ENCODE data around the gene SEC14L6.
A peak's percentile ranks its signal among the peaks of the same experiment; 100 is the strongest.

Gene SEC14L6

DNA sequence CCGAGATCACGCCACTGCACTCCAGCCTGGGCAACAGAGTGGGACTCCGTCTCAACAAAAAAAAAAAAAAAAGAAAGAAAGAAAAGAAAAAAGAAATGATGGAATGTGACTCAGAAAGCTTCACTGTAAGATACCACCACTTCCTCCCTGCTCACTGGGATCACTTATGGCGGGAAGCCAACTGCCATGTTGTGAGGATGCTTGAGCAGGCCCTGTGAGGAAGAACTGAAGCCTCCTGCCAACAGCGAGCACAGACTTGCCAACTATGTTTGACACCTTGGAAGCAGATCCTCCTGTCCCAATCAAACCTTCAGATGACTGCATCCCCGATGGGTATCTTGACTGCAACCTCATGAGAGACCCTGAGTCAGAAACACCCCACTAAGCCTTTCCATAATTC lies 8.3 kb downstream of the SEC14L6 start:
- in situ Hi-C loops (cut with HindIII; ENCODE audit: low pct_ligation_motif_present, low sequenced_read_pairs), result no loop called here
- Histone ChIP-seq H3K27ac (no peak overlapping the region), H3K36me3 (replicated peaks) (no peaks in the 10 kb centered on the region), H3K27me3 (replicated peaks) (peaks cover 13% of the 10 kb centered on the region), H3K4me3 (ENCODE audit: low read depth, low read length) (no peak overlapping the region)
- DNase-seq, result peak; percentile 27
- TF ChIP-seq, protein P1, sequence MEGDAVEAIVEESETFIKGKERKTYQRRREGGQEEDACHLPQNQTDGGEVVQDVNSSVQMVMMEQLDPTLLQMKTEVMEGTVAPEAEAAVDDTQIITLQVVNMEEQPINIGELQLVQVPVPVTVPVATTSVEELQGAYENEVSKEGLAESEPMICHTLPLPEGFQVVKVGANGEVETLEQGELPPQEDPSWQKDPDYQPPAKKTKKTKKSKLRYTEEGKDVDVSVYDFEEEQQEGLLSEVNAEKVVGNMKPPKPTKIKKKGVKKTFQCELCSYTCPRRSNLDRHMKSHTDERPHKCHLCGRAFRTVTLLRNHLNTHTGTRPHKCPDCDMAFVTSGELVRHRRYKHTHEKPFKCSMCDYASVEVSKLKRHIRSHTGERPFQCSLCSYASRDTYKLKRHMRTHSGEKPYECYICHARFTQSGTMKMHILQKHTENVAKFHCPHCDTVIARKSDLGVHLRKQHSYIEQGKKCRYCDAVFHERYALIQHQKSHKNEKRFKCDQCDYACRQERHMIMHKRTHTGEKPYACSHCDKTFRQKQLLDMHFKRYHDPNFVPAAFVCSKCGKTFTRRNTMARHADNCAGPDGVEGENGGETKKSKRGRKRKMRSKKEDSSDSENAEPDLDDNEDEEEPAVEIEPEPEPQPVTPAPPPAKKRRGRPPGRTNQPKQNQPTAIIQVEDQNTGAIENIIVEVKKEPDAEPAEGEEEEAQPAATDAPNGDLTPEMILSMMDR (IDR thresholded peaks at IDR 0.05; ENCODE audit: low read depth, low read length, missing control alignments), result no peak

DNA sequence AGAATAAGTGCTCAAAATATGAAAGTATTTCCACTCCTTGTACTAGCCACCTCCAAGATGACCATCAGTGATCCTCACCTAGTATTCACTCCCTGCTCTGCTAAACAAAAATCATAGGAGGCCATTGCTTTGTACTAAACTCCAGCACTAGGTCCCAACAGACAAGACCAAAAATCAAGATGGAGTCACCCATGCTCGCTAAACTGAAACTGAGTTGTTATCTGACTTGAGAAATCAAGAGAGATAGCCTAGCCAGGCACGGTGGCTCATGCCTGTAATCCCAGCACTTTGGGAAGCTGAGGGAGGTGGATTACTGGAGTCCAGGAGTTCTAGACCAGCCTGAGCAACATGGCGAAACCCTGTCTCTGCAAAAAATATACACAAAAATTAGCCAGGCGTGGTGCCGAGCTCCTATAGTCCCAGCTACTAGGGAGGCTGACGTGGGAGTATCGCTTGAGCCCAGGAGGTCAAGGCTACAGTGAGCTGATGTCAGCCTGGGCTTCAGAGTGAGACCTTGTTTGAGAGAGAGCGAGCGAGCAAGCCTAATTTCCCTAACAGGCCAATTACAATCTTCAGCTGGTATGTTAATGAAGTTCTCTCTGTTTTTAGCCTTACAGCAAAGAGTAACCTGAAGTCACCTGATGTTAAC lies 9.3 kb downstream of the SEC14L6 start:
- Histone ChIP-seq H3K27ac (no peak overlapping the region), H3K27me3 (replicated peaks) (peaks cover 3% of the 10 kb centered on the region), H3K4me3 (ENCODE audit: low read depth, low read length) (no peak overlapping the region), H3K36me3 (replicated peaks) (no peaks in the 10 kb centered on the region)
- no peak for DNase-seq
- in situ Hi-C loops (cut with HindIII; ENCODE audit: low pct_ligation_motif_present, low sequenced_read_pairs), result no loop called here
- TF ChIP-seq, protein P1 (IDR thresholded peaks at IDR 0.05; ENCODE audit: low read depth, low read length, missing control alignments), result no peak

DNA sequence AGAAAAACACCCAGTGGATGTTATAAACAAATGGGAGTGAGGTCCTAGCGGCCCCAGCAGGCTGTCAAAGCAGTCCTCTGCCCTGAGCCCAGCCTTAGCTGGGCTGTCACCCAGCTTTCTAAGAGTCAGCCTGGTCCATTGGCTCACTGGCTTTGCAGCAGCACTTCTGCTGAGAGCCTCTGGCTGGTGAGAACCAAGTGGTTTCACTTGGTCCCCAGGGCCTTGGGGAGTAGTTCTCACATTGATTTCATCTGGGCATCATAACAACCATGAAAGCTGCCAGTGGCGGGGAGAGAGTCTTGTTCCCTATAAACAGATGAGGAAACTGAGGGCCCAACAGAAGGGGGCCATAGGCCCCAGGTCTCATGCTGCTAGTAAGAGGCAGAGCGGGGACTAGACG lies 11.4 kb downstream of the SEC14L6 start:
- no peak overlapping the region for H3K27ac ChIP-seq
- H3K36me3 ChIP-seq (replicated peaks), result no peaks in the 10 kb centered on the region
- no peak overlapping the region for H3K4me3 ChIP-seq (ENCODE audit: low read depth, low read length)
- TF ChIP-seq, protein P1 (IDR thresholded peaks at IDR 0.05; ENCODE audit: low read depth, low read length, missing control alignments), result no peak
- no peak for DNase-seq
- in situ Hi-C loops (cut with HindIII; ENCODE audit: low pct_ligation_motif_present, low sequenced_read_pairs), result no loop called here
- H3K27me3 ChIP-seq (replicated peaks), result no peaks in the 10 kb centered on the region

DNA sequence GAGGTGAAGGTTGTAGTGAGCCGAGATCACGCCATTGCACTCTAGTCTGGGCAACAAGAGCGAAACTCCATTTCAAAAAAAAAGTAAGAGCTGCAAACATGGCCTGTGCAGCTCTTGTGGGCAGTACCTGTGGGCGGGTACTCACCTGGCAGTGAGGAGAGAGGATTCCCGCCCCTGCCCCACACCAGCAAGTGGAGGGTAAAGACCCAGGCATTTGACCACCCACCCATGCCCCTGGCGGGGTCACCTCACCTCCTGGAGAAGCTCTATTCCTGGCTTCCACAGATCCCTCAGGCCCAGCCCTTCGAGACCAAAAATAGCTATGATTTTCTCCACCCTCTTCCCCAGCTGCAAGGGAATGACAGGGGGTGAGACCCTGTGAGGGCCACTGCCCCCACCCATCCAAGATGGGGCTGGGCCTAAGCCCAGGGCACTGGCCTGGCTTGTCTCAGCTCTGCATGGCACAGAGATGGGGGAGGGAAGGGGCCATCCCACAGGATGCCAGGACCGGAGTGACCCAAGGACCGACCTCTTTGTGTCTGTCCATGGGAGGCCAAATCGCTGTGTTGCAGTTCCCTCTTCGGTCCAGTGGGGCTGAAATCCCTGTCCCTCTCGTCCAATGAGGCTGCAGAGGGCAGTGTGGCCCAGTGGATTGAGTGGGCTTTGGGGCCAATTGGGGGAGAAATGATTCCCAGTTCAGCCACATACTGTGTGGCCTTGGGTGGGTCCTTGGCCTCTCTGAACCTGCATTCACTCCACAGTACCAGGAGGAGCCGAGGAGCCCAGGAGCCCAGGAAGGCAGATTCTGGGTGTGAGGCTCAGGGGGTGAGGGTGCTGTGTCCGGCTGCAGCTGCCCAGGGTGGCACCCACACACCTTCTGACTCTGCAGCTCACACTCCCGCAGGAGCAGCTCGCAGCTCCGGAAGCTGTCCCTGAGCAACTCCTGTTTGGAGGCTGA lies 14.6 kb downstream of the SEC14L6 start:
- no peak for DNase-seq
- H3K27me3 ChIP-seq (replicated peaks), result no peaks in the 10 kb centered on the region
- no peak overlapping the region for H3K27ac ChIP-seq
- no peak overlapping the region for H3K4me3 ChIP-seq (ENCODE audit: low read depth, low read length)
- TF ChIP-seq, protein P1 (IDR thresholded peaks at IDR 0.05; ENCODE audit: low read depth, low read length, missing control alignments), result peak; percentile 8
- in situ Hi-C loops (cut with HindIII; ENCODE audit: low pct_ligation_motif_present, low sequenced_read_pairs), result no loop called here
- H3K36me3 ChIP-seq (replicated peaks), result no peaks in the 10 kb centered on the region

DNA sequence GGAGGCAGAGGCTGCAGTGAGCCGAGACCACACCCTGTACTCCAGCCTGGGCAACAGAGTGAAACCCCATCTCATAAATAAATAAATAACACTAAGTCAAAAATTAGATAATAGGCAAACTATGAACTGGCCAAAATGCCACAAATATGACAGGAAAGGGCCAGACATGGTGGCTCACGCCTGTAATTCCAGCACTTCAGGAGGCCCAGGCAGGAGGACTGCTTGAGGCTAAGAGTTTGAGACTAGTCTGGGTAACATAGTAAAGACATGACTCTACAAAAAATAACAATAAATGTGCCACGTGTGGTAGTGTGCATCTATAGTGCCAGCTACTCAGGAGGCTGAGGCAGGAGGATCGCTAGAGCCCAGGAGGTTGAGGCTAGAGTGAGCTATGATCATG lies 19.9 kb downstream of the SEC14L6 start:
- Histone ChIP-seq H3K27ac (no peak overlapping the region), H3K4me3 (ENCODE audit: low read depth, low read length) (no peak overlapping the region), H3K27me3 (replicated peaks) (no peaks in the 10 kb centered on the region), H3K36me3 (replicated peaks) (no peaks in the 10 kb centered on the region)
- TF ChIP-seq, protein P1 (IDR thresholded peaks at IDR 0.05; ENCODE audit: low read depth, low read length, missing control alignments), result no peak
- in situ Hi-C loops (cut with HindIII; ENCODE audit: low pct_ligation_motif_present, low sequenced_read_pairs), result no loop called here
- no peak for DNase-seq

Measured in brain microvascular endothelial cell (primary cell).